Activated CD4-positive, alpha-beta T cell treated with anti-CD3 and anti-CD28 coated beads, Interleukin-2, amount 10 ng/mL, durations not matched to agents 24 days and 14 days (primary cell): Measurements from ENCODE around the gene CACNA2D3. TPM values are rescaled to one million over a fixed set of nuclear protein-coding genes. Genes with fewer than 3 reads are reported as not detected.
"Not testable (repeated sequence)": the region's sequence is repeated elsewhere in the genome, so short reads cannot be mapped to it uniquely, and the experiment has no call there.

Source experiments
- DNase-seq: peaks from one replicate; pipeline ENCODE4 v3.0.0; 2022
- H3K27ac Mint-ChIP-seq: one replicate; pipeline ENCODE4 v1.8.0; 2022; ENCODE audit warnings: mild to moderate bottlenecking, mixed read lengths
- H3K27me3 Mint-ChIP-seq: one replicate; pipeline ENCODE4 v1.8.0; 2022; ENCODE audit warnings: mixed read lengths
- H3K36me3 Mint-ChIP-seq: one replicate; pipeline ENCODE4 v1.8.0; 2022; ENCODE audit warnings: low read depth, mild to moderate bottlenecking, mixed read lengths
- H3K4me1 Mint-ChIP-seq: one replicate; pipeline ENCODE4 v1.8.0; 2021; ENCODE audit warnings: mixed read lengths
- H3K4me3 Mint-ChIP-seq: one replicate; pipeline ENCODE4 v1.8.0; 2022; ENCODE audit warnings: mild to moderate bottlenecking, moderate library complexity, mixed read lengths
- H3K9me3 Mint-ChIP-seq: one replicate; pipeline ENCODE4 v1.8.0; 2021; ENCODE audit warnings: mixed read lengths
- intact Hi-C: fragments of 100-400 bp; cut with micrococcal nuclease; formaldehyde crosslinking; loops from one replicate; pipeline ENCODE4 v1.15.1; 2023
- total RNA-seq: library from RNA; stranded (reverse); gene quantifications from 2 replicates; pipeline ENCODE4 v1.2.3, GENCODE V29; 2022

CACNA2D3 gene
- total RNA-seq, 1 donor from 2014 or later, result not detected

- no peaks in the 10 kb centered on the region for H3K36me3 Mint-ChIP-seq
- no peak for DNase-seq
- H3K27me3 Mint-ChIP-seq, result no peaks in the 10 kb centered on the region
- intact Hi-C loops, result no loop called here
- no peaks in the 10 kb centered on the region for H3K9me3 Mint-ChIP-seq
- no peaks in the 10 kb centered on the region for H3K4me1 Mint-ChIP-seq
- H3K4me3 Mint-ChIP-seq, result no peak overlapping the region
- H3K27ac Mint-ChIP-seq, result no peak overlapping the region
Measured at GRCh38 chr3:54977439-54977838, 855.1 kb downstream of the CACNA2D3 start.

- H3K27me3 Mint-ChIP-seq, DNase-seq, H3K9me3 Mint-ChIP-seq, H3K4me1 Mint-ChIP-seq, H3K27ac Mint-ChIP-seq, H3K4me3 Mint-ChIP-seq, intact Hi-C loops, H3K36me3 Mint-ChIP-seq: not testable (repeated sequence)
Measured at GRCh38 chr3:54977946-54978345, 855.6 kb downstream of the CACNA2D3 start.

GRCh38 chr3:54982807-54983206, 860.5 kb downstream of the CACNA2D3 start:
- intact Hi-C loops, result no loop called here
- DNase-seq, result no peak
- Mint-ChIP-seq H3K27ac (no peak overlapping the region), H3K4me1 (no peaks in the 10 kb centered on the region), H3K9me3 (no peaks in the 10 kb centered on the region), H3K4me3 (no peak overlapping the region), H3K27me3 (no peaks in the 10 kb centered on the region), H3K36me3 (no peaks in the 10 kb centered on the region)

GRCh38 chr3:54983266-54984099, 861.1 kb downstream of the CACNA2D3 start:
- Mint-ChIP-seq H3K27ac (no peak overlapping the region), H3K27me3 (no peaks in the 10 kb centered on the region), H3K9me3 (no peaks in the 10 kb centered on the region), H3K4me1 (no peaks in the 10 kb centered on the region), H3K4me3 (no peak overlapping the region), H3K36me3 (no peaks in the 10 kb centered on the region)
- DNase-seq, result no peak
- intact Hi-C loops, result no loop called here

GRCh38 chr3:54985856-54986255, 863.5 kb downstream of the CACNA2D3 start:
- no peaks in the 10 kb centered on the region for H3K36me3 Mint-ChIP-seq
- H3K27me3 Mint-ChIP-seq, result no peaks in the 10 kb centered on the region
- no peak overlapping the region for H3K27ac Mint-ChIP-seq
- H3K4me1 Mint-ChIP-seq, result no peaks in the 10 kb centered on the region
- intact Hi-C loops, result no loop called here
- peaks cover 3% of the 10 kb centered on the region for H3K9me3 Mint-ChIP-seq
- DNase-seq, result no peak
- no peak overlapping the region for H3K4me3 Mint-ChIP-seq

- H3K27ac Mint-ChIP-seq, result no peak overlapping the region
- H3K36me3 Mint-ChIP-seq, result no peaks in the 10 kb centered on the region
- intact Hi-C loops, result no loop called here
- H3K27me3 Mint-ChIP-seq, result no peaks in the 10 kb centered on the region
- H3K9me3 Mint-ChIP-seq, result peaks cover 3% of the 10 kb centered on the region
- DNase-seq, result no peak
- H3K4me1 Mint-ChIP-seq, result no peaks in the 10 kb centered on the region
- H3K4me3 Mint-ChIP-seq, result no peak overlapping the region
Measured at GRCh38 chr3:54986294-54986693, 863.9 kb downstream of the CACNA2D3 start.

GRCh38 chr3:54987719-54988118, 865.4 kb downstream of the CACNA2D3 start:
- Mint-ChIP-seq H3K36me3 (no peaks in the 10 kb centered on the region), H3K27ac (no peak overlapping the region), H3K9me3 (peaks cover 3% of the 10 kb centered on the region), H3K4me1 (no peaks in the 10 kb centered on the region), H3K4me3 (no peak overlapping the region), H3K27me3 (no peaks in the 10 kb centered on the region)
- no peak for DNase-seq
- intact Hi-C loops, result no loop called here

DNA sequence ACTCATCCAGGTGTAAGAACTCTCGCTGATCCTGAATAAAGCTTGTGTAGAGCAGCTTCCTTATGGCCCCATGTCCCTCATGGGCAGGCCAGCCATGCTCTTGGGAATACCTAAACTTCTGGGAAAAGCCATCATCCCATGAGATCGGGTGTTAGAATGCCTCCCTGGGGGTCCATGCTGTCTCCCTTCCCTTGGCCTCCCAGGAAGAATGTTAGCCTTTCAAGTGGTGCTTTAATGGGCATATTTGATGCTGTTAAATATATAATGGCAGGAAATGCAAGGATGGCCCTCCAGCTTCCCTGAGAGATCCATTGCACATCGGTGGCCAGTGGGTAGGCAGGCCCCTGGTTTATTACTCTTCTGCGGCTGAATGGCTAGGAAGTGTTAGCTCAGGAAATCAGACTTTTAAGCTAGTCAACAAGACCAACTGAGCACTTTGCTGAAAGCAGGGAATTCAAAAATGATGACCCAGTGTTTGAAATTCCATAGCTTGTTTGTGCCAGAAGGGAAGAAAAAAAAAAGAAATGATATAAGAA, 866.0 kb downstream of the CACNA2D3 start:
- no peak for DNase-seq
- no peak overlapping the region for H3K27ac Mint-ChIP-seq
- H3K4me3 Mint-ChIP-seq, result no peak overlapping the region
- no peaks in the 10 kb centered on the region for H3K4me1 Mint-ChIP-seq
- H3K36me3 Mint-ChIP-seq, result no peaks in the 10 kb centered on the region
- intact Hi-C loops, result no loop called here
- no peaks in the 10 kb centered on the region for H3K27me3 Mint-ChIP-seq
- H3K9me3 Mint-ChIP-seq, result peaks cover 3% of the 10 kb centered on the region

GRCh38 chr3:54988838-54989630, 866.7 kb downstream of the CACNA2D3 start:
- intact Hi-C loops, result no loop called here
- Mint-ChIP-seq H3K27me3 (no peaks in the 10 kb centered on the region), H3K4me3 (no peak overlapping the region), H3K4me1 (no peaks in the 10 kb centered on the region), H3K36me3 (no peaks in the 10 kb centered on the region), H3K9me3 (peaks cover 3% of the 10 kb centered on the region), H3K27ac (no peak overlapping the region)
- no peak for DNase-seq

DNA sequence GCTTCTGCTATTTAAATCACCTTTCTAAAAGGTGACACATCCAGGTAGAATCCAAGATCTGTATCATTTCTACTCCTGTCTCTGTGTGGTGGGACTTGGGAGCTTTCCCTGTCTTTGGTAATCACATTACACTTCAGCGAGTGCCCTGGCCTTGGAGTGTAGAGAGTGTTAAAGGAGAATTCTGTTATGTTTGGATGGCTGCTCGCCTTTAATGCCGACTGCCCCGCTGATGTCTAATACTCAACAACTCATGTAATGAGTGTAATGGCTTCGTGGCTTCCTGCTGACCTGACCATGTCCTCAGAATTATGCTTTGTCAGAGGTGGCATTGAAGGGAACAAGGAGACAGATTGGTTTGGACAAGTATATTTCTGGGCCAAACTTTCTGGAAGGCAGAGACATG, 871.8 kb downstream of the CACNA2D3 start:
- H3K9me3 Mint-ChIP-seq, result peaks cover 3% of the 10 kb centered on the region
- no peaks in the 10 kb centered on the region for H3K27me3 Mint-ChIP-seq
- intact Hi-C loops, result no loop called here
- DNase-seq, result no peak
- H3K4me3 Mint-ChIP-seq, result no peak overlapping the region
- H3K4me1 Mint-ChIP-seq, result no peaks in the 10 kb centered on the region
- H3K27ac Mint-ChIP-seq, result no peak overlapping the region
- no peaks in the 10 kb centered on the region for H3K36me3 Mint-ChIP-seq

GRCh38 chr3:54999159-54999558, 876.8 kb downstream of the CACNA2D3 start:
- intact Hi-C loops, result no loop called here
- Mint-ChIP-seq H3K9me3 (no peaks in the 10 kb centered on the region), H3K27me3 (no peaks in the 10 kb centered on the region), H3K36me3 (no peaks in the 10 kb centered on the region), H3K27ac (no peak overlapping the region), H3K4me1 (no peaks in the 10 kb centered on the region), H3K4me3 (no peak overlapping the region)
- no peak for DNase-seq

GRCh38 chr3:54999811-55000210, 877.5 kb downstream of the CACNA2D3 start:
- DNase-seq, result no peak
- Mint-ChIP-seq H3K9me3 (no peaks in the 10 kb centered on the region), H3K4me1 (no peaks in the 10 kb centered on the region), H3K27ac (no peak overlapping the region), H3K36me3 (no peaks in the 10 kb centered on the region), H3K4me3 (no peak overlapping the region), H3K27me3 (no peaks in the 10 kb centered on the region)
- intact Hi-C loops, result no loop called here

DNA sequence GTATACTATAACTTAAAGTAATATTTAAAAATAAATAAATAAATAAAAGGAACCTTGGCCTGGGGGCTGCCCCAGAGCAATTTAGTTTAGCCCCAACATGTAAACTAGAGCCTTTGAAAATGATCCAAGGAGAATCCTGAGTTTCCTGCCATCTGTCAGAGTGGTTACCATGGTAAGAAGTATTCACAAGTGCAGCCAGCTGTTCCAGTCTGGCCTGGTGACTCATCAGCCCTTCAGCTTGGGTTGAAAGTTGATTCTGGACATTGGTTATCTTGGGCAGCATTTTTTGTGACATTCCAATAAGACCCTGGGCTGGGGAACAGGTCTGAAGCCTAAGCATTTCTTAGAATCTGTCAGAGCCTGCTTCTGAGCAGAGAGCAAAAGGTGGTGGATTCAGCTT, 878.2 kb downstream of the CACNA2D3 start:
- intact Hi-C loops, result no loop called here
- no peaks in the 10 kb centered on the region for H3K36me3 Mint-ChIP-seq
- no peaks in the 10 kb centered on the region for H3K4me1 Mint-ChIP-seq
- no peak overlapping the region for H3K27ac Mint-ChIP-seq
- no peak overlapping the region for H3K4me3 Mint-ChIP-seq
- DNase-seq, result no peak
- H3K27me3 Mint-ChIP-seq, result no peaks in the 10 kb centered on the region
- no peaks in the 10 kb centered on the region for H3K9me3 Mint-ChIP-seq

GRCh38 chr3:55000953-55001352, 878.6 kb downstream of the CACNA2D3 start:
- no peaks in the 10 kb centered on the region for H3K9me3 Mint-ChIP-seq
- H3K36me3 Mint-ChIP-seq, result no peaks in the 10 kb centered on the region
- H3K27ac Mint-ChIP-seq, result no peak overlapping the region
- no peaks in the 10 kb centered on the region for H3K27me3 Mint-ChIP-seq
- DNase-seq, result no peak
- H3K4me1 Mint-ChIP-seq, result no peaks in the 10 kb centered on the region
- intact Hi-C loops, result no loop called here
- H3K4me3 Mint-ChIP-seq, result no peak overlapping the region
